ENCODE results near the gene ADGRB2. TPM values are rescaled to one million over a fixed set of nuclear protein-coding genes. Genes with fewer than 3 reads are reported as not detected.

Gene ADGRB2
- total RNA-seq, 1 experiment from 2014 or later, result 2.9 TPM

DNA sequence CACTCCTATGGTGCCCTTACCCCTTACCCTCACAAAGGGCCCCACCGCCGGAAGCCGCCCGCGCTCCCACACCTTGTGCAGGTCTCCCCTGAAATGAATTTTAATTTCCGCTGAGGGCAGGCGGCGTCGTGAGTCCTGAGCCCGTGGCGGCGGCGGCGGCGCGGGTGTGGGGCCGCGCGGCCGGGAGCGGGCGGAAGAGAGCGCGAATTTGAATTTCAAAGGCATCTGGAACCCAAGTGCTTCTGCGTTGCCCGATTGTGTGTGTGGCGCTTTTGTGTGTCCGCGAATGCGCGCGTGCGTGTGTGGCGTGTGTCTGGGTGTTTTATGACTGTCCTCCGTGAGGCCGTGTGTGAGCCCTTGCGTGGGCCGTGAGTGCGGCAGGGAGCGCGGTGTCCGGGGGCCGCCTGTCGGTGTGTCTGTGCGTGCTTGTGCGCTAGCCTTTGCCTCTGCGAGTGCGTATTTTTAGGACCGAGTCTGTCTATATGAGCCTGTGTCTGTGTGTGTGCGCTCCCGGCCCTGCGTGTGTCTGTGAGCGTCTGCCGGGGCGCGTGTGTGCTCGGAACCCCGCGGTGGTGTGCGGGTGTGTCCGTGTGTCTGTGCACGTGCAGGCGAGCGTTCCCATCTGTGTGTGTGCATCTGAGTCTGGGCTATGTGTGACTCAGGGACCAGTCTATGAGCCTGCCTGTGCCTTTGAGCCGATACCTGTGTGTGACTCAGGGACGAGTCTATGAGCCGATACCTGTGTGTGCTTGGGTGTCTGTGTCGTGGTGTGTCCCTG is 7.9 kb upstream of the ADGRB2 start:
- CTCF ChIA-PET, result interaction anchor here (0.6 kb wide), 1 partner anchor 14 kb away, joined by 7 read pairs; no protein-coding TSS in a partner anchor
- Mint-ChIP-seq H3K36me3 (ENCODE audit: insufficient read depth, unreplicated experiment) (no peaks in the 10 kb centered on the region), H3K27me3 (ENCODE audit: unreplicated experiment) (peaks cover 100% of the 10 kb centered on the region), H3K9me3 (ENCODE audit: low read depth, unreplicated experiment) (no peaks in the 10 kb centered on the region), H3K27ac (ENCODE audit: unreplicated experiment) (peak overlapping the region; percentile 6), H3K4me3 (ENCODE audit: low read depth, unreplicated experiment) (peak overlapping the region; percentile 48), H3K4me1 (ENCODE audit: low read depth, unreplicated experiment) (peaks cover 8% of the 10 kb centered on the region)
- TF ChIP-seq, protein P1, sequence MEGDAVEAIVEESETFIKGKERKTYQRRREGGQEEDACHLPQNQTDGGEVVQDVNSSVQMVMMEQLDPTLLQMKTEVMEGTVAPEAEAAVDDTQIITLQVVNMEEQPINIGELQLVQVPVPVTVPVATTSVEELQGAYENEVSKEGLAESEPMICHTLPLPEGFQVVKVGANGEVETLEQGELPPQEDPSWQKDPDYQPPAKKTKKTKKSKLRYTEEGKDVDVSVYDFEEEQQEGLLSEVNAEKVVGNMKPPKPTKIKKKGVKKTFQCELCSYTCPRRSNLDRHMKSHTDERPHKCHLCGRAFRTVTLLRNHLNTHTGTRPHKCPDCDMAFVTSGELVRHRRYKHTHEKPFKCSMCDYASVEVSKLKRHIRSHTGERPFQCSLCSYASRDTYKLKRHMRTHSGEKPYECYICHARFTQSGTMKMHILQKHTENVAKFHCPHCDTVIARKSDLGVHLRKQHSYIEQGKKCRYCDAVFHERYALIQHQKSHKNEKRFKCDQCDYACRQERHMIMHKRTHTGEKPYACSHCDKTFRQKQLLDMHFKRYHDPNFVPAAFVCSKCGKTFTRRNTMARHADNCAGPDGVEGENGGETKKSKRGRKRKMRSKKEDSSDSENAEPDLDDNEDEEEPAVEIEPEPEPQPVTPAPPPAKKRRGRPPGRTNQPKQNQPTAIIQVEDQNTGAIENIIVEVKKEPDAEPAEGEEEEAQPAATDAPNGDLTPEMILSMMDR (IDR thresholded peaks at IDR 0.05; ENCODE audit: unreplicated experiment), result no peak
- DNase-seq, result no peak
- no TSS peak for BruUV-seq (replicated peaks)
- intact Hi-C loops (cut with micrococcal nuclease; ENCODE audit: unreplicated experiment), result no loop called here

DNA sequence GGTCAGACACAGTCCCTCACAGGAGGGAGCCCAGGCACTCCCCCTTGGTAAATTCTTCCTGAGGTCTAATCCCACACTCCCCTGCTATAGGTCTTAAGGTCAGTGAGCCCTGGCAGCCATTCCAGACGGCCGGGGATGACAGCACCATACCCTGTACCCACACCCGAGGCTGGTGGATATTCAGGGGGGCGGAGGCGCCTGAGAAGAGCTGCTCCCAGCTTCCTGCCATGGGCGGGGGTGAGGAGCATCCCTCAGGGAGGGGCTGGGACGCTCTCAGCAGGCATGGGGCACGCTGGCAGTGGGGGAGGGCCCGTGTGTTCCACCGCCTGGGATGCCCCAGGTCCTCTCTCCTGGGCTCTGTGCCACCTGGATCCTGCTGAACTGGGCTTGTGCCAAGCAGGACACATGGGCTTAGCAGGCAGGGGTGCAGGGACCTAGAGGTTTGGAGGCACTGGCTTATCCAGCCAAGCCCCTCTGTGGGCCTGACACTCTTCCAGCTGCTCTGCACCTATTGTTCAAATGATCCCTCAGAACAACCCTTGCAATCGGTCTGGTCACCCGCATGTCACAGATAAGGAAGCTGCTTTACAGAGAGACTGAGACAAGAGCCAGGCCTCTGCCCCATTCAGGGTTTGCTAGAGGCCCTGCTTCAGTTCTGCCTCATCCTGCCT is 5.7 kb upstream of the ADGRB2 start:
- H3K27me3 Mint-ChIP-seq (ENCODE audit: unreplicated experiment), result peaks cover 100% of the 10 kb centered on the region
- H3K36me3 Mint-ChIP-seq (ENCODE audit: insufficient read depth, unreplicated experiment), result no peaks in the 10 kb centered on the region
- H3K27ac Mint-ChIP-seq (ENCODE audit: unreplicated experiment), result no peak overlapping the region
- CTCF ChIA-PET, result no interaction called here
- TF ChIP-seq, protein P1 (IDR thresholded peaks at IDR 0.05; ENCODE audit: unreplicated experiment), result no peak
- H3K4me1 Mint-ChIP-seq (ENCODE audit: low read depth, unreplicated experiment), result peaks cover 8% of the 10 kb centered on the region
- H3K9me3 Mint-ChIP-seq (ENCODE audit: low read depth, unreplicated experiment), result no peaks in the 10 kb centered on the region
- intact Hi-C loops (cut with micrococcal nuclease; ENCODE audit: unreplicated experiment), result no loop called here
- BruUV-seq (replicated peaks), result no TSS peak
- no peak overlapping the region for H3K4me3 Mint-ChIP-seq (ENCODE audit: low read depth, unreplicated experiment)
- no peak for DNase-seq

DNA sequence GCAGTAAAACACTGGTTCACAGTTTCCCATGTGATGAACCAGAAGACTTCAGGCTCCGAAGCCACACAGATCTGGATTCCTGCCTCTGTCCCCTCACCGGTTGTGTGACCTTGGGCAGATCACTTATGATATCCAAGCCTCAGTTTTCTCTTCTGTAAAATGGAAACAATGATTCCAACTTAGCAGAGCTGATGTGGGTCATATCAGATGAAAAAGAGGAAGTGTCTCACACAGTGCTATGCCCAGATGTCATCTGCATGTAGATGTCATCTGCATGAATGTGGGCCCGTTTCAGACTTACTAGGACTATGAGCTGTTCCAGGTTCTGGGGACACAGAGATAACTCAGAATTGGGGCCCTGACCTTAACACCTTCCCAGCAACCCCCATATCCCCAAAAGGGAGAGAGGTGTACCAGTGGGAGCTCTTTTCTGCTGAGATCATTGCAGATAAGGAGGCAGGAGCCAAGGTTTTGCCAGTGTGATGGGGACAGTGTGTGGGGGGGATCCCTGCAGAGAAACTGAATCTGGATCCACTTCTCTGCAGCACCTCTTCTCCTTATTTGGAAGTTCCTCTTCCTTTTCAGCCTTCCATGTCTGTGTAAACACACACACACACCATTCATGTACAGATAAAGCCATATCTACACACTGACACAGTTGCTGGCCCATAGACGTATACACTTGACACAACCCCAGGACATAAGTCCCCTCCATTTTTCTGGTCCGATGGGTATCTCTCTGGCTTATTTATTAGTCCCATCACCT is 5.0 kb upstream of the ADGRB2 start:
- Mint-ChIP-seq H3K36me3 (ENCODE audit: insufficient read depth, unreplicated experiment) (no peaks in the 10 kb centered on the region), H3K27ac (ENCODE audit: unreplicated experiment) (no peak overlapping the region), H3K4me1 (ENCODE audit: low read depth, unreplicated experiment) (peaks cover 8% of the 10 kb centered on the region), H3K9me3 (ENCODE audit: low read depth, unreplicated experiment) (no peaks in the 10 kb centered on the region), H3K4me3 (ENCODE audit: low read depth, unreplicated experiment) (no peak overlapping the region), H3K27me3 (ENCODE audit: unreplicated experiment) (peaks cover 96% of the 10 kb centered on the region)
- BruUV-seq (replicated peaks), result no TSS peak
- no peak for DNase-seq
- CTCF ChIA-PET, result no interaction called here
- TF ChIP-seq, protein P1 (IDR thresholded peaks at IDR 0.05; ENCODE audit: unreplicated experiment), result no peak
- intact Hi-C loops (cut with micrococcal nuclease; ENCODE audit: unreplicated experiment), result no loop called here

DNA sequence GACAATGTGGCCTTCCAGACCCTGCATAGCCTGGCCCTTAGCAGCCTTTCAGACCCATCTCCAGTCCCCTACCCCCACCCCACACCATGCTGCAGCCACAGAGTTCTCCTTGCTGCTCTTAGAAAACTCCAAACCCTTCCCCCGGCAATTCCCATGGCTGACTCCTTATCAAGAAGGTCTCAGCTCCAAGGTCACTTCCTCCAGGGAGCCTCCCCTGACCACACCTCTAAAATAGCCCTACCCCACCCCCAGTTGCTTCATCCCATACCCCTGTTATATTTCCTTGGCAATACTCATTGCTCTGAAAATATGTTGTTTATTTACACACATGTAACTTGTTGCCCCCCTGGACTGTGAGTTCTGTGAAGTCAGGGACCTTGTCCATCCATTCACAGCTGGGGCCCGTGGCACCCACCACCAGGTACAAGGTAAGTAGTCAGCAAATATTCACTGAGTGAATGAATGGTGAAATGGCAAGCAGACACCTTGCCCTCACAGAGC is 4.3 kb upstream of the ADGRB2 start:
- Mint-ChIP-seq H3K36me3 (ENCODE audit: insufficient read depth, unreplicated experiment) (peaks cover 3% of the 10 kb centered on the region), H3K27ac (ENCODE audit: unreplicated experiment) (no peak overlapping the region), H3K27me3 (ENCODE audit: unreplicated experiment) (peaks cover 95% of the 10 kb centered on the region), H3K4me3 (ENCODE audit: low read depth, unreplicated experiment) (no peak overlapping the region), H3K4me1 (ENCODE audit: low read depth, unreplicated experiment) (peaks cover 10% of the 10 kb centered on the region), H3K9me3 (ENCODE audit: low read depth, unreplicated experiment) (no peaks in the 10 kb centered on the region)
- CTCF ChIA-PET, result no interaction called here
- intact Hi-C loops (cut with micrococcal nuclease; ENCODE audit: unreplicated experiment), result no loop called here
- no peak for DNase-seq
- no TSS peak for BruUV-seq (replicated peaks)
- TF ChIP-seq, protein P1 (IDR thresholded peaks at IDR 0.05; ENCODE audit: unreplicated experiment), result no peak
